NCI-H1436 treated with DMSO at 0.1 percent for 48 hours (cell line): ENCODE measurements around the gene PGGT1B.

ENCODE experiments used
- DNase-seq: peaks from one replicate; lab custom pipeline; 2025; lab: John Stamatoyannopoulos, UW

PGGT1B gene

GRCh38 chr5:115262321-115263077 lies at the start of gene PGGT1B:
Gene PGGT1B (minus strand): TSS chr5:115262877. CDS start chr5:115262851, 26 bp downstream.
- DNase-seq: no peak

GRCh38 chr5:115309751-115310370 lies 47.2 kb upstream of the PGGT1B start:
- no peak for DNase-seq

GRCh38 chr5:115308815-115309214 lies 46.1 kb upstream of the PGGT1B start:
- DNase-seq: no peak

GRCh38 chr5:115306011-115306536 lies 43.4 kb upstream of the PGGT1B start:
- no peak for DNase-seq

- no peak for DNase-seq
Measured at GRCh38 chr5:115304496-115304895, 41.8 kb upstream of the PGGT1B start.

GRCh38 chr5:115298811-115299210 lies 36.1 kb upstream of the PGGT1B start:
- no peak for DNase-seq

- no peak for DNase-seq
Measured at GRCh38 chr5:115297031-115297430, 34.4 kb upstream of the PGGT1B start.

- DNase-seq: no peak
Measured at GRCh38 chr5:115296124-115297022, 33.7 kb upstream of the PGGT1B start, which contains the start of gene CCDC112. Gene CCDC112 (minus strand): TSS chr5:115296654. CDS start chr5:115296543, 111 bp downstream.

- no peak for DNase-seq
Measured at GRCh38 chr5:115295777-115296123, 33.1 kb upstream of the PGGT1B start.

- DNase-seq: no peak
Measured at GRCh38 chr5:115291397-115291796, 28.7 kb upstream of the PGGT1B start.

- no peak for DNase-seq
Measured at GRCh38 chr5:115289104-115289503, 26.4 kb upstream of the PGGT1B start.

- DNase-seq: no peak
Measured at GRCh38 chr5:115284021-115284420, 21.3 kb upstream of the PGGT1B start.

- DNase-seq: no peak
Measured at GRCh38 chr5:115282131-115282530, 19.5 kb upstream of the PGGT1B start.

- DNase-seq: no peak
Measured at GRCh38 chr5:115274584-115274983, 11.9 kb upstream of the PGGT1B start.

- no peak for DNase-seq
Measured at GRCh38 chr5:115272297-115272958, 9.8 kb upstream of the PGGT1B start.

GRCh38 chr5:115271295-115272050 lies 8.8 kb upstream of the PGGT1B start:
- no peak for DNase-seq

GRCh38 chr5:115267617-115268016 lies 4.9 kb upstream of the PGGT1B start:
- DNase-seq: no peak

- DNase-seq: no peak
Measured at GRCh38 chr5:115265220-115265619, 2.5 kb upstream of the PGGT1B start.

GRCh38 chr5:115264786-115265185 lies 2.1 kb upstream of the PGGT1B start:
- no peak for DNase-seq

- no peak for DNase-seq
Measured at GRCh38 chr5:115263078-115263380, 352 bp upstream of the PGGT1B start.

- DNase-seq: no peak
Measured at GRCh38 chr5:115262011-115262320, 711 bp downstream of the PGGT1B start.
